ENCODE measurements around the gene EPS15.

The EPS15 gene

DNA sequence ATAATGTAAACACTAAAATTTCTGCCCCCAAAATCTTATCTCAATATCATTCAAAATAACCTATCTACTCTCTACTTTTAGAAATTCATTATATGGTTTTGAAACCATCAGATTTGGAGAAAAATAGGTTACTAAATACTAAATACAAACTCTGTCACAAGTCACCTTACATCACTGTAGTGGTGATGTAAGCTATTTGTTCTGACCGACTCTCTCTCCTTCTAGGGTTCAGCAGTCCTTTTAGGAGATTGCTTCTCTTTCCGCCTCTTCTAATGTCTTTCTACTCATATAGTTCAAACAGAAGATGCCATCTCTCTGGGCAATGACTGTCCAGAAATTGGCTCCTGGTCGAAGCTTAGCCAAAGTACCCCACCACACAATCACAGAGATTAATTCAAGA lies 93.1 kb downstream of the EPS15 start:
- Histone ChIP-seq H3K4me1 (peaks cover 0 to 24% (median 2%) of the 10 kb centered on the region in 4 donors), H3K9me3 (peaks cover 0 to 5% (median 0%) of the 10 kb centered on the region in 3 donors), H3K27me3 (no peaks in the 10 kb centered on the region), H3K27ac (no peak overlapping the region), H3K4me3 (no peak overlapping the region), H3K36me3 (peaks cover 17 to 52% (median 24%) of the 10 kb centered on the region in 3 donors)
- TF ChIP-seq, protein P1, sequence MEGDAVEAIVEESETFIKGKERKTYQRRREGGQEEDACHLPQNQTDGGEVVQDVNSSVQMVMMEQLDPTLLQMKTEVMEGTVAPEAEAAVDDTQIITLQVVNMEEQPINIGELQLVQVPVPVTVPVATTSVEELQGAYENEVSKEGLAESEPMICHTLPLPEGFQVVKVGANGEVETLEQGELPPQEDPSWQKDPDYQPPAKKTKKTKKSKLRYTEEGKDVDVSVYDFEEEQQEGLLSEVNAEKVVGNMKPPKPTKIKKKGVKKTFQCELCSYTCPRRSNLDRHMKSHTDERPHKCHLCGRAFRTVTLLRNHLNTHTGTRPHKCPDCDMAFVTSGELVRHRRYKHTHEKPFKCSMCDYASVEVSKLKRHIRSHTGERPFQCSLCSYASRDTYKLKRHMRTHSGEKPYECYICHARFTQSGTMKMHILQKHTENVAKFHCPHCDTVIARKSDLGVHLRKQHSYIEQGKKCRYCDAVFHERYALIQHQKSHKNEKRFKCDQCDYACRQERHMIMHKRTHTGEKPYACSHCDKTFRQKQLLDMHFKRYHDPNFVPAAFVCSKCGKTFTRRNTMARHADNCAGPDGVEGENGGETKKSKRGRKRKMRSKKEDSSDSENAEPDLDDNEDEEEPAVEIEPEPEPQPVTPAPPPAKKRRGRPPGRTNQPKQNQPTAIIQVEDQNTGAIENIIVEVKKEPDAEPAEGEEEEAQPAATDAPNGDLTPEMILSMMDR (IDR thresholded peaks at IDR 0.05), result no peak
- intact Hi-C loops (cut with DNase I; ENCODE audit: low total_unique reads), result loop anchor here (10.0 kb wide), 1 partner anchor 99 kb away; no protein-coding TSS in a partner anchor
- no peak for DNase-seq

DNA sequence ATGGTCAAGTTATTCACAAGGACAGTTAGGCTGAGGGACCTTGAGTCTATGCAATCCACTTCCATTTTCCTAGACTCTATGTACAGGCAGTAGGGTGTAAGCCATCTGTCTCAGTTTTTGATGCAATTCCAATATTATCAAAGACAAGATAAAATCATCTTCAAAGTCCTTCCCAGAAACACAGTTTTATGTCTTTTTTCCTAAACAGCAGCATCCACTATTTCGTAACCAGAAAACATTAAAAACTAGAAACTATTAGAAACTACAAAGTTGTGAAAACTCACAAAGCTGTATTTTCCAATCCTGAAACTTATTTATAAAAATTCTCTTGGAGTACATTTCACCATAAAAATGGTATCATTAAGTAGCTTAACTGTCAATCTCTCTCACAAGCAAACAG lies 93.8 kb downstream of the EPS15 start:
- no peaks in the 10 kb centered on the region for H3K27me3 ChIP-seq
- TF ChIP-seq, protein P1 (IDR thresholded peaks at IDR 0.05), result no peak
- peaks cover 0 to 24% (median 2%) of the 10 kb centered on the region in 4 donors for H3K4me1 ChIP-seq
- no peak overlapping the region for H3K27ac ChIP-seq
- H3K4me3 ChIP-seq, result no peak overlapping the region
- peaks cover 0 to 5% (median 0%) of the 10 kb centered on the region in 3 donors for H3K9me3 ChIP-seq
- intact Hi-C loops (cut with DNase I; ENCODE audit: low total_unique reads), result loop anchor here (10.0 kb wide), 1 partner anchor 100 kb away; no protein-coding TSS in a partner anchor
- H3K36me3 ChIP-seq, result peaks cover 17 to 52% (median 24%) of the 10 kb centered on the region in 3 donors
- DNase-seq, result no peak

DNA sequence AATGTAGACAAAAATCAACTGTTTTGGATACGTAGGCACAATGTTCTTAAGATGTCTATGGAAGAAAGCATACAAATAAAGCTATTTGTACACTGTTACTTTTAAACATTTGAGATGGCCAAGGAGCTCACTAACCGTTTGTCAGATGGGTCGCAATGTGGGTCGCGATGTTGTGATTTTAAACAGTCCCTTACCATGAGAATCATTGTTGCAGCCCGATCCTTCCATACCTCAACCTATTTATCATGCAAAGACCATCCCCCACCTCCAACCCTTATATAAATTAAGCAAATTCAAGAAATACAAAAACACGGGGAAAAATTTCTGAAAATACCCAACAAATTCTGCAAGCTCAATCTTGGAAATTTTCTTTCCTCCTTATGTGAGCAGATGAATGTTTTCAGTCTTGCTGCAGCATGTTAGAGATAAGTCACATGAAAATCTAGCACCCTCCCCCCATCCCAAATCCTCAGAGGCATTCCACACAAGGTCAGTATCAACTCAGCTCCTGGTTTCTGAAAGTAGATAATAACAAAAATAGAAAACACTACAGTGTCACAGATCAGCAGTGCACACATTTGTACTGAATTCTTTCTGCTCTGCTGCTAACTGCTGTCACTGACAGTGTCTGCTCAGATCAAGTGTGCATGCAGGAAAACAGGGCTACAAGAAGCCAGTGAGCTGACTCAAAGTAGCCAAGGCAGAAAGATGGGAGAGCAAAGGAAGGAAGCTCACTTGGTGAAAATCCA lies 95.8 kb downstream of the EPS15 start:
- DNase-seq, result no peak

DNA sequence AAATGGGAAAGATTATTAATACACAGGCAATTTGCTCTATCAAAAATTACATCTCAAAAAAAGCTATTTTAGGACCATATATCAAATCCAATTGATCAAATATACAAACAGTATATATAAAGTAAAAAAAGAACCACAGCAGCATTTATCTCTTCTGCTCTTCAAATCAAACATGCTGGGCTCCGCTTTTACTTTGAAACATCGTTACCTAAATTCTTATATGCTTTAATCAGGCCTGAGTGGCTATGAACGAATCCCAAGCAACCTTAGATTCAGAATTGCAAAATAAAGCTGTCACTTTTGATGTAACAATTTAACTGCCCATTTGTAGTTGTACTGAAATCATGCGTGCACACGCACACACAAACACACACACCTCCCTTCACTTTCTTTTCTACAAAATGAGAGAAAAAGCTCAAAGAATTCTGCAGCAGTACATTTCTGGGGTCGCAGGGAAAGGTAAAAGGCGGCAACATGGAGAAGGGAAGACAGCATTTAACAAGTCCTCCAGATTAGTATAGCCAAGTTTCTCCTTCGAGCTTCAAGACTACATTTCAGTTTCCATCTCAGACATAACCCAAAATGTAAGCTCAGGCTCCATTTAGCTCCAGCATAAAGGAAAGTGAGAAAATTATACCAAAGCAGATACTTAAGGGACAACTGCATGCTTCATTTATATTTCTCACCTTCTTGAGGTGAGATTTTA lies 96.5 kb downstream of the EPS15 start:
- TF ChIP-seq, protein P1 (IDR thresholded peaks at IDR 0.05), result no peak
- intact Hi-C loops (cut with DNase I; ENCODE audit: low total_unique reads), result loop anchor here (10.0 kb wide), 1 partner anchor 102 kb away; no protein-coding TSS in a partner anchor
- H3K4me1 ChIP-seq, result peaks cover 0 to 37% (median 8%) of the 10 kb centered on the region in 4 donors
- peaks cover 0 to 27% (median 3%) of the 10 kb centered on the region in 3 donors for H3K36me3 ChIP-seq
- H3K4me3 ChIP-seq, result no peak overlapping the region
- H3K27me3 ChIP-seq, result no peaks in the 10 kb centered on the region
- H3K27ac ChIP-seq, result peak overlapping the region in 1 of 2 donors; percentile 16
- H3K9me3 ChIP-seq, result no peaks in the 10 kb centered on the region
- no peak for DNase-seq

More for the DNA sequence above, 95.8 kb downstream of the EPS15 start:
- H3K27ac ChIP-seq, result peak overlapping the region; percentile 3 to 16
- H3K9me3 ChIP-seq, result peaks cover 0 to 4% (median 0%) of the 10 kb centered on the region in 3 donors
- TF ChIP-seq, protein P1 (IDR thresholded peaks at IDR 0.05), result no peak
- intact Hi-C loops (cut with DNase I; ENCODE audit: low total_unique reads), result loop anchor here (10.0 kb wide), 1 partner anchor 102 kb away; no protein-coding TSS in a partner anchor
- no peak overlapping the region for H3K4me3 ChIP-seq
- H3K4me1 ChIP-seq, result peaks cover 0 to 30% (median 4%) of the 10 kb centered on the region in 4 donors
- peaks cover 7 to 33% (median 10%) of the 10 kb centered on the region in 3 donors for H3K36me3 ChIP-seq
- no peaks in the 10 kb centered on the region for H3K27me3 ChIP-seq

DNA sequence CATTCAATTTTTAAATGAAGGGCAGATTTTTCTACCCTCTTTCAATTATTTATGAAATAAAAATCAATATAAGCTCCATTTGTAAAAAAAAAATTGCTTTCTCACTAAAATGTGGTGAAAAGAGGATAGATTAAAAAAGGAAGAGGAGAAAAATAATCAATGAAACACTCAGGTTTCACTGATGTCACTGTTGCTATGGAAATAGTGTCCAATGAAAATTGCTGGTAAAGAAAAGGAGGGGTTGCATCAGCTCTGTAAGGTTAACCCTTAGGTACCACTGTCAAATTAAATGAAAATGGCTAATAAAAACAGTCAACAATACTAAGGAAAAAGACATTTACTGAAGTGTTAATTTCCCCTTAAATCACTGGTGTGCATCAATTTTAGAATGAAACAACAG lies 97.1 kb downstream of the EPS15 start:
- no peaks in the 10 kb centered on the region for H3K9me3 ChIP-seq
- H3K4me3 ChIP-seq, result no peak overlapping the region
- H3K36me3 ChIP-seq, result peaks cover 0 to 21% (median 0%) of the 10 kb centered on the region in 3 donors
- H3K27ac ChIP-seq, result peak overlapping the region in 1 of 2 donors; percentile 16
- intact Hi-C loops (cut with DNase I; ENCODE audit: low total_unique reads), result loop anchor here (10.0 kb wide), 1 partner anchor 103 kb away; no protein-coding TSS in a partner anchor
- DNase-seq, result no peak
- no peaks in the 10 kb centered on the region for H3K27me3 ChIP-seq
- TF ChIP-seq, protein P1 (IDR thresholded peaks at IDR 0.05), result no peak
- peaks cover 0 to 42% (median 11%) of the 10 kb centered on the region in 4 donors for H3K4me1 ChIP-seq
